Dendritic cell treated with granulocyte-macrophage colony-stimulating factor and Interleukin-4, amounts not matched to agents 40 ng/mL and 50 ng/mL, for 4 days (primary cell): ENCODE results near the gene WRNIP1.

ENCODE experiments used
- H3K27ac Mint-ChIP-seq: one replicate; pipeline ENCODE4 v1.8.0; 2022; ENCODE audit warnings: mild to moderate bottlenecking, mixed read lengths
- H3K27me3 Mint-ChIP-seq: one replicate; pipeline ENCODE4 v1.8.0; 2022; ENCODE audit warnings: mild to moderate bottlenecking, mixed read lengths
- H3K36me3 Mint-ChIP-seq: one replicate; pipeline ENCODE4 v1.8.0; 2022; ENCODE audit warnings: low read depth, mixed read lengths
- H3K4me1 Mint-ChIP-seq: one replicate; pipeline ENCODE4 v1.8.0; 2022; ENCODE audit warnings: low read depth, mixed read lengths
- H3K4me3 Mint-ChIP-seq: one replicate; pipeline ENCODE4 v1.8.0; 2022; ENCODE audit warnings: mild to moderate bottlenecking, moderate library complexity, mixed read lengths
- H3K9me3 Mint-ChIP-seq: one replicate; pipeline ENCODE4 v1.8.0; 2022; ENCODE audit warnings: mixed read lengths
- intact Hi-C: fragments of 100-400 bp; cut with micrococcal nuclease; formaldehyde crosslinking; loops from one replicate; pipeline ENCODE4 v1.15.0; 2022

WRNIP1 gene

DNA sequence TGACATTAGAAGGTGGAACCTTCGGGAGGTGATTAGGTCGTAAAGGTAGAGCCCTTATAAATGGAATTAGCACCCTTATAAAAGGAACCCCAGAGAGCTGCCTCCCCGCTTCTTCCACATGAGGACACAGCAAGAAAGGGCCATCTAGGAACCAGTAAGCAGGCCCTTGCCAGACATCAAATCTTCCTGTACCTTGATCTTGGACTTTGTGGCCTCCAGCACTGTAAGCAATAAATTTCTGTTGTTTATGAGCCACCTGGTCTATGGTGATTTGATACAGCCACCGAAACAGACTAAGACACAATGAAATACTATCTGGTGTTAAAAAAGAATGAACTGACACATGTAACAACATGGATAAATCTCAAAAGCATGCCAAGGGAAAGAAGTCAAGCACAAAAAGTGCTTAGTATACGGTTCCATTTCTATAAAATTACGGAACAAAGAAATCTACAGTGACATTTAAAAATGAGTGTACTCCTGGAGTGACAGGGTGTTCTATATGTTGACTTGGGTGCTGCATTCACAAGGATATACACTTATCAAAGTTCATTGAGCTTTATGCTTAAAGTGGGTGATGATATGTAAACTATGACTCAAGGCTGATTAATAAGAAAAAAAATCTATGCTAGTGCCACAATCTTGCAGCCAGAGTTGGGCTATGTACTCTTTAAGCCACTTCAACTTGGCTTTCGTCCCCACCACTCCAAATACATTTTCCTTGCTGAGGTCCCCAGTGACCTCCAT lies 58.1 kb downstream of the WRNIP1 start:
- intact Hi-C loops, result no loop called here
- Mint-ChIP-seq H3K27me3 (no peaks in the 10 kb centered on the region), H3K27ac (no peak overlapping the region), H3K4me1 (peaks cover 25% of the 10 kb centered on the region), H3K9me3 (no peaks in the 10 kb centered on the region), H3K4me3 (no peak overlapping the region), H3K36me3 (peaks cover 9% of the 10 kb centered on the region)

DNA sequence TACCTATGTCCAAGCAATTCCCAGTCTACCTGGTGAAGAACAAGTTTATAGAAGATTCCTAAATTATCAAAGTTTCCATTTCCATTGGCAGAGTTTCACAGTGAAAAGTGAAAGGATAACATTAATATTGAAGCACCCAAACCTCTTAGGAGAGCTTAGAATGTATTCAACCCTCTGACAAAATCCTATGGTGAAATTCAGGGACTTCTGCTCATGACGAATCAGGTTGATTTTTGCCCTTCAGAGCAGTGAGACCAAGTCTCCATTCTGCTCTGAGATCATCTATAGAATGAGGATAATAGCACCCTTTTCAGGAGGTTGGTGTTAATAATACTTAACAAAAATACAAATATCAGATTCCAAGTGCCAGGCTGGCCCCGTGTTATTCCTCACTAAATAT lies 60.9 kb downstream of the WRNIP1 start:
- Mint-ChIP-seq H3K36me3 (peaks cover 16% of the 10 kb centered on the region), H3K4me1 (peaks cover 6% of the 10 kb centered on the region), H3K4me3 (no peak overlapping the region), H3K27ac (no peak overlapping the region), H3K27me3 (no peaks in the 10 kb centered on the region), H3K9me3 (no peaks in the 10 kb centered on the region)
- intact Hi-C loops, result no loop called here

DNA sequence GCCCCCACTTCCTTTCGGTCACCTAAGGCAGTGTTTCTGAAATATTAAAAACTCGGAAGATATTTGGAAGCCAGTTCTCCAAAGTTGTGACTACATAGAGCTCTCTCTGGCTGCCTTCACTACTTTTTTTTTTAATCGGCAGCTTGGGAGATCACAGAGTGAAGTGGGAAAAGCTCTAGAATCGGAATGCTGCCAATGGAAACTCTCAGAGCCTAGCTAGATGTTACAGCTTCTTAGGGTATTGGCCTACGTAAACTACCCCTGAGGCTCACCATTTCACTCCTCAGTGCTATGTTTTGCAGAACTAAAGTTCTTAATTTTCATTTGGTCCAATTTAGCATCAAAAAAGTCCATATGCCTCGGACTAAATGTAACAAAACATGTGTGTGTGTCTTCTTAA lies 61.9 kb downstream of the WRNIP1 start:
- Mint-ChIP-seq H3K4me3 (no peak overlapping the region), H3K9me3 (no peaks in the 10 kb centered on the region), H3K27me3 (no peaks in the 10 kb centered on the region), H3K4me1 (no peaks in the 10 kb centered on the region), H3K27ac (no peak overlapping the region), H3K36me3 (peaks cover 22% of the 10 kb centered on the region)
- intact Hi-C loops, result no loop called here

DNA sequence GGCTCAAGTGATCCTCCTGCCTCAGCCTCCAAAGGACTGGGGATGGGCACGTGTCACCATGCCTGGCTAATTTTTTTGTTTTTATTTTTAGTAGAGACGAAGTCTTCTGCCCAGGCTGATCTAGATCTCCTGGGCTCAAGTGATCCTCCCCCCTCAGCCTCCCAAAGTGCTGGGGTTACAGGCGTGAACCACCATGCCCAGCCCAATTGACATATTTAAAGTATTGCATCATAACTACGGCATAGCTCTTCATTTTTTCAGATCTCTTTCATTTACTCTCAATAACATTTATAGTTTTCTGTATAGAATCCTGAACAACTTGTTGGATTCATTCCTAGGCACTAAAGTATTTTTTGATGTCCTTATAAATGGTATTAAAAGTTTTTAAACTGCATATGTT lies 63.4 kb downstream of the WRNIP1 start:
- no peak overlapping the region for H3K4me3 Mint-ChIP-seq
- H3K9me3 Mint-ChIP-seq, result no peaks in the 10 kb centered on the region
- intact Hi-C loops, result no loop called here
- peaks cover 32% of the 10 kb centered on the region for H3K36me3 Mint-ChIP-seq
- H3K27me3 Mint-ChIP-seq, result no peaks in the 10 kb centered on the region
- no peak overlapping the region for H3K27ac Mint-ChIP-seq
- H3K4me1 Mint-ChIP-seq, result peaks cover under 1% of the 10 kb centered on the region

DNA sequence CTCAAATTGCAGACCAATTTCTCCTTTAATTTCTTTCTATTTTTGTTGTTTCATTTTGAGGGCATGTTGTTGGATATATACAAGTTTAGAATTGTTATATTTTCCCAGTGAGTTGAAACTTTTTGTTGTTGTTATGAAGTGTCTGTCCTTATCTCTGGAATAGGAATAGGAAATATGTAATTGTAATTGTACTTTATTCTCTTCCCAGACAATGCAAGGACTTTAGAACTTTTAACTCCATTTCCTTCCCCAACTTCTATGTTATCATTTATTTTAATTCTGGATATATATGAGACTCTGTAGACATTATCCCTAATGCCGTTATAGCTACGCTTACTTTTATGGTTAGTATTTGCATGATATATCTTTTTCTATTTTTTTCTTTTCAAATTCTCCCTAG lies 64.1 kb downstream of the WRNIP1 start:
- Mint-ChIP-seq H3K4me3 (no peak overlapping the region), H3K9me3 (no peaks in the 10 kb centered on the region), H3K27me3 (no peaks in the 10 kb centered on the region), H3K27ac (no peak overlapping the region), H3K36me3 (peaks cover 36% of the 10 kb centered on the region), H3K4me1 (peaks cover 7% of the 10 kb centered on the region)
- intact Hi-C loops, result no loop called here

DNA sequence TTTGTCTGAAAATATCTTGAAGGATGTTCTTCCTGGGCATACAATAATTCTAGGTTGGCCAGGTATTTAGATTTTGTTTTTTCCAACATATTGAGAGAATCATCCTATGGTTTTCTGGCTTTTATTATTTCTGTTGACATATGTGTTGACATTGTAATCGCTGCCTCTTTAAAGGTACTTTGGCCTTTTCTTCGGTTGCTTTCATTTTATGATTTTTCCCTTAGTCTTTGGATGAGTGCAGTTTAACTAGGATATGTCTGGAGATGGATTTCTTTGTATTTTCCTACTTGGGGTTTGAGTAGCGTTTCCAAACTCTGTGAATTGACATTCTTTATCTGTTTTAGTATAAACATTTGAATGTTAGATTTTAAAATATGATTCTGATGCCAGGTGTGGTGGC lies 65.0 kb downstream of the WRNIP1 start:
- H3K36me3 Mint-ChIP-seq, result peaks cover 39% of the 10 kb centered on the region
- intact Hi-C loops, result loop anchor here (10.0 kb wide), 1 partner anchor 55 kb away; no protein-coding TSS in a partner anchor

DNA sequence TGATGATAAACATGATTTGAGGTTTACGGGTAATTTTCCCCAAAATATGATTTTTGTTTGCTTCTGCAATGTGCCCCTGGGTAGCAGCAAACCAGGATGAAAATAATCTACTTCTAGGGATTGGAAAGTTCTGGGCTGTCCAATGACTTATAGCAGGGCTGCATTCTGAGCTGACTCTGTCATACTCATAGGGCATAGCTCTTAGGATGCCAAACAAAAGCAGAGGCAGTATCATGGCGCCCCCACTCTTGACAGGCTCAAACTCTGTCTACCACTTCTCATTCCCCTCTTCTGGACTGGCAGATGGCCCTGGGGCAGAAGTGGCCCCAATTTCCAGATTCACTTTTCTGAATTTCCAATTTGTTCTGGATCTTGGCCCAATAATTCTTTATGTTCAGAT lies 66.2 kb downstream of the WRNIP1 start:
- Mint-ChIP-seq H3K4me3 (no peak overlapping the region), H3K9me3 (no peaks in the 10 kb centered on the region), H3K27me3 (no peaks in the 10 kb centered on the region), H3K27ac (no peak overlapping the region), H3K36me3 (peaks cover 51% of the 10 kb centered on the region), H3K4me1 (peaks cover 23% of the 10 kb centered on the region)
- intact Hi-C loops, result loop anchor here (10.0 kb wide), 1 partner anchor 57 kb away; no protein-coding TSS in a partner anchor

More for the DNA sequence above, 65.0 kb downstream of the WRNIP1 start:
- Mint-ChIP-seq H3K27ac (no peak overlapping the region), H3K9me3 (no peaks in the 10 kb centered on the region), H3K4me3 (no peak overlapping the region), H3K4me1 (peaks cover 16% of the 10 kb centered on the region), H3K27me3 (no peaks in the 10 kb centered on the region)

DNA sequence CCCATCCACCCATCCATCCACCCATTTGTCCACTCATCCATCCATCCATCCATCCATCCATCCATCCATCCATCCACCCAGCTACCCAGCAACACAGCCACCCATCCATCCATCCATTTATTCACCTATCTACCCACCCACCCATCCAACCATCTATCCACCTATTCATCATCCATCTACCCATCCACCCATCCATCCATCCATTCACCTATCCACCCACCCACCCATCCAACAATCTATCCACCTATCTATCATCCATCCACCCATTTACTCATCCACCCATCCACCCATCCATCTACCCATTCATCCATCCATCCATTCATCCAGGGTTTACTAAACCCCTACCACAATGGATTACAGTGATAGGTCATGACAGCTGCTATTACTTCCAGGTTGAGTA lies 69.1 kb downstream of the WRNIP1 start:
- H3K27ac Mint-ChIP-seq, result no peak overlapping the region
- no peaks in the 10 kb centered on the region for H3K9me3 Mint-ChIP-seq
- H3K4me3 Mint-ChIP-seq, result no peak overlapping the region
- intact Hi-C loops, result loop anchor here (10.0 kb wide), 1 partner anchor 59 kb away; no protein-coding TSS in a partner anchor
- peaks cover 39% of the 10 kb centered on the region for H3K4me1 Mint-ChIP-seq
- no peaks in the 10 kb centered on the region for H3K27me3 Mint-ChIP-seq
- peaks cover 76% of the 10 kb centered on the region for H3K36me3 Mint-ChIP-seq
